OCI-LY3 (cell line): ENCODE data around the gene HOXD12.

Experiments used
- CTCF ChIP-seq: fragments of 200-600, 300-600 bp; sonication (generic); IDR thresholded peaks from 2 replicates; pipeline ENCODE4 v1.5.1; 2014; ENCODE audit warnings: antibody characterized with exemption, low read length, low read depth
- EZH2phosphoT487 ChIP-seq: fragments of 200-600 bp; shearing (Covaris generic); IDR thresholded peaks from 2 replicates; pipeline ENCODE4 v1.6.1; 2018; ENCODE audit warnings: antibody characterized with exemption, mixed run types, low read depth

DNA sequence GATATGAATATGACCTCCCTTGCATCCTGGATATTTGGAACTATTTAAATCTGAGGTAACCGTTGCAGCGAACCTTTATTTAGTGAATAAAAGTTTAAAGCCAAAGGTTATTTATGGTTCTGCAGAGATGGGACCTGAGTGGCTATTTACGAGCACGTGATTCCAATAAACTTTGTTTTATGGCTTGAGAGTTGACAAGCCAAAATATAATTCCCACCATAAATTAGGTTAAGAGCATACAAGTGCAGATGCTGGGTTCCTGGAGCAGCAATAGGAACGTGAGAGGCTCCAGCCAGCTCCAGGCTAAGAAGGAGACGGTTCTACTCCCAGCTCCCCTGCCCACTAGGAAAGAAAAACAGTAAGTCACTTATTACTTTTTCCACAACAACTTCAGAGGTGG is 46.5 kb downstream of the HOXD12 start:
- TF ChIP-seq CTCF (no peak), EZH2phosphoT487 (no peak)
